ENCODE data around the gene ZNF385B. TPM values are rescaled to one million over a fixed set of nuclear protein-coding genes. Genes with fewer than 3 reads are reported as not detected.

The ZNF385B gene
- total and polyA plus RNA-seq, 9 donors = 3.9 to 17.1 (median 12.5) TPM

GRCh38 chr2:179551539-179552045, 309.8 kb downstream of the ZNF385B start:
- H3K9me3 ChIP-seq (replicated peaks; ENCODE audit: control insufficient read depth, low read depth, low read length) = no peaks in the 10 kb centered on the region
- DNase-seq = no peak
- WGBS (ENCODE audit: insufficient coverage) = no CpG with 5 or more reads among the region's 1 CpG

DNA sequence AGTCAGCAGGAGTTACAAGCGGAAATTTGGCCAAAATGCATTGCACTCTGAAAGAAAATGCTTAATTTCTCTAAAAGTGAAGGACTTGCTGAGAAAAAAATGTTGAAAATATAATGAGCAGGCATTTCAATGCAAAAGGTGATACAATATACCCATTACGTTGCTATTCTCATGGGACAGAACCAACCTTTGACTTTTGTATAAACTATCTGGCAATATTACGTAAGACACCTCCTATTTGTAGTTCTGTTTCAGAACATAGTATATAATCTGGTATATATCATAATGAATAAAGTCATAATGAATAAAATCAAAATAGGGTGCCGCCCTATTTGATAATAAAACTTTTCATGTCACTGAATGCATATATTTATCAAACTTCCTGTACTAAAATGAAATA, 310.6 kb downstream of the ZNF385B start:
- H3K27me3 ChIP-seq (ENCODE audit: control insufficient read depth, insufficient read depth, low read length) = no peaks in the 10 kb centered on the region
- no CpG with 5 or more reads among the region's 4 CpGs for WGBS (ENCODE audit: insufficient coverage)
- no peak overlapping the region for H3K27ac ChIP-seq (ENCODE audit: low read length)
- H3K4me1 ChIP-seq (ENCODE audit: control insufficient read depth, insufficient read depth, low read length) = no peaks in the 10 kb centered on the region
- DNase-seq = no peak
- no peak overlapping the region for H3K4me3 ChIP-seq (ENCODE audit: low read length)
- no peaks in the 10 kb centered on the region for H3K36me3 ChIP-seq (ENCODE audit: control insufficient read depth, insufficient read depth, low read length)
- no peaks in the 10 kb centered on the region for H3K9me3 ChIP-seq (replicated peaks; ENCODE audit: control insufficient read depth, low read depth, low read length)

More at GRCh38 chr2:179551539-179552045, 309.8 kb downstream of the ZNF385B start:
- no peak overlapping the region for H3K4me3 ChIP-seq (ENCODE audit: low read length)
- no peaks in the 10 kb centered on the region for H3K27me3 ChIP-seq (ENCODE audit: control insufficient read depth, insufficient read depth, low read length)
- H3K36me3 ChIP-seq (ENCODE audit: control insufficient read depth, insufficient read depth, low read length) = no peaks in the 10 kb centered on the region
- no peaks in the 10 kb centered on the region for H3K4me1 ChIP-seq (ENCODE audit: control insufficient read depth, insufficient read depth, low read length)
- H3K27ac ChIP-seq (ENCODE audit: low read length) = no peak overlapping the region

DNA sequence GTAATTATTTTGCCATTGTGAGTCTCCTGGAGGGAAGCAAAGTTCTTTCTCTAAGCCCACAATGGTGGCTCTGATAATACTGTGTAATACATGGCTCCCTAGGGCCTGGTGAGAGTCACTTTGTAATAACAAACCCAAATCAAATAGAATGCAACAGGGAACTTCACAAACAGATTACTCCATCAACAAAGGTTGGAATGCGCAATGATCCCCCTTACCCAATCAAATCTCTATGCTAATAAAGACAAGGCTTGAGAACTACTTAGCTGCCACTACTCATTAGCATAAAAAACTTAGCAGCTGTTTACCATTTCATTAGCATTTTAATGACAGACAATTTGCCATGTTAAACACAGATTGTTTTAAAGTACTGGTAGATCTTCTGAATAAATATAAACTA, 311.2 kb downstream of the ZNF385B start:
- Histone ChIP-seq H3K4me1 (ENCODE audit: control insufficient read depth, insufficient read depth, low read length) (no peaks in the 10 kb centered on the region), H3K4me3 (ENCODE audit: low read length) (no peak overlapping the region)
- no peak for DNase-seq

DNA sequence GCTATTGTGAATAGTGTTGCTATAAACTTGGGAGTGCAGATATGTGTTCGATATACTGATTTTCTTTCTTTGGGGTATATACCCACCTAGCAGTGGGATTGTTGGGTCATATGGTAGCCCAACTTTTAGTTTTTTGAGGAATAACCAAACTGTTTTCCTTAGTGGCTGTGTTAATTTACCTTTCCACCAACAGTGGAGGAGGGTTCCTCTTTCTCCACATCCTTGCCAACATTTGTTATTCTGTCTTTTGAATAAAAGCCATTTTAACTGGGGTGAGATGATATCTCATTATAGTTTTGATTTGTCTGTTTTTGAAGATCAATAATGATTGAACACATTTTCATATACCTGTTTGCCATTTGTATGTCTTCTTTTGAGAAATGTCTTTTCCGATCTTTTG, 314.8 kb downstream of the ZNF385B start:
- WGBS (ENCODE audit: insufficient coverage) = no CpG with 5 or more reads among the region's 2 CpGs
- Histone ChIP-seq H3K27ac (ENCODE audit: low read length) (no peak overlapping the region), H3K4me3 (ENCODE audit: low read length) (no peak overlapping the region), H3K36me3 (ENCODE audit: control insufficient read depth, insufficient read depth, low read length) (no peaks in the 10 kb centered on the region), H3K27me3 (ENCODE audit: control insufficient read depth, insufficient read depth, low read length) (no peaks in the 10 kb centered on the region), H3K4me1 (ENCODE audit: control insufficient read depth, insufficient read depth, low read length) (no peaks in the 10 kb centered on the region), H3K9me3 (replicated peaks; ENCODE audit: control insufficient read depth, low read depth, low read length) (no peaks in the 10 kb centered on the region)
- no peak for DNase-seq

More for the DNA sequence above, 311.2 kb downstream of the ZNF385B start:
- no peaks in the 10 kb centered on the region for H3K9me3 ChIP-seq (replicated peaks; ENCODE audit: control insufficient read depth, low read depth, low read length)
- H3K27me3 ChIP-seq (ENCODE audit: control insufficient read depth, insufficient read depth, low read length) = no peaks in the 10 kb centered on the region
- 80% methylated on average over 1 of the region's 1 CpG for WGBS (ENCODE audit: insufficient coverage)
- H3K36me3 ChIP-seq (ENCODE audit: control insufficient read depth, insufficient read depth, low read length) = no peaks in the 10 kb centered on the region
- no peak overlapping the region for H3K27ac ChIP-seq (ENCODE audit: low read length)

GRCh38 chr2:179545024-179545423, 316.4 kb downstream of the ZNF385B start:
- 90% methylated on average over 2 of the region's 2 CpGs for WGBS (ENCODE audit: insufficient coverage)

GRCh38 chr2:179543361-179543901, 318.0 kb downstream of the ZNF385B start:
- Histone ChIP-seq H3K4me3 (ENCODE audit: low read length) (no peak overlapping the region), H3K9me3 (replicated peaks; ENCODE audit: control insufficient read depth, low read depth, low read length) (peaks cover 2% of the 10 kb centered on the region), H3K4me1 (ENCODE audit: control insufficient read depth, insufficient read depth, low read length) (no peaks in the 10 kb centered on the region), H3K36me3 (ENCODE audit: control insufficient read depth, insufficient read depth, low read length) (no peaks in the 10 kb centered on the region), H3K27ac (ENCODE audit: low read length) (no peak overlapping the region), H3K27me3 (ENCODE audit: control insufficient read depth, insufficient read depth, low read length) (no peaks in the 10 kb centered on the region)
- WGBS (ENCODE audit: insufficient coverage) = 56% methylated on average over 2 of the region's 3 CpGs
- peak; percentile 11 for DNase-seq

More at GRCh38 chr2:179545024-179545423, 316.4 kb downstream of the ZNF385B start:
- H3K36me3 ChIP-seq (ENCODE audit: control insufficient read depth, insufficient read depth, low read length) = no peaks in the 10 kb centered on the region
- H3K27ac ChIP-seq (ENCODE audit: low read length) = no peak overlapping the region
- H3K9me3 ChIP-seq (replicated peaks; ENCODE audit: control insufficient read depth, low read depth, low read length) = no peaks in the 10 kb centered on the region
- no peak overlapping the region for H3K4me3 ChIP-seq (ENCODE audit: low read length)
- no peak for DNase-seq
- H3K4me1 ChIP-seq (ENCODE audit: control insufficient read depth, insufficient read depth, low read length) = no peaks in the 10 kb centered on the region
- H3K27me3 ChIP-seq (ENCODE audit: control insufficient read depth, insufficient read depth, low read length) = no peaks in the 10 kb centered on the region

GRCh38 chr2:179541586-179541985, 319.8 kb downstream of the ZNF385B start:
- no peak overlapping the region for H3K4me3 ChIP-seq (ENCODE audit: low read length)
- no peak overlapping the region for H3K27ac ChIP-seq (ENCODE audit: low read length)
- WGBS (ENCODE audit: insufficient coverage) = no CpG with 5 or more reads among the region's 4 CpGs
- no peaks in the 10 kb centered on the region for H3K36me3 ChIP-seq (ENCODE audit: control insufficient read depth, insufficient read depth, low read length)
- H3K4me1 ChIP-seq (ENCODE audit: control insufficient read depth, insufficient read depth, low read length) = no peaks in the 10 kb centered on the region
- no peak for DNase-seq
- H3K27me3 ChIP-seq (ENCODE audit: control insufficient read depth, insufficient read depth, low read length) = no peaks in the 10 kb centered on the region
- peaks cover 2% of the 10 kb centered on the region for H3K9me3 ChIP-seq (replicated peaks; ENCODE audit: control insufficient read depth, low read depth, low read length)

DNA sequence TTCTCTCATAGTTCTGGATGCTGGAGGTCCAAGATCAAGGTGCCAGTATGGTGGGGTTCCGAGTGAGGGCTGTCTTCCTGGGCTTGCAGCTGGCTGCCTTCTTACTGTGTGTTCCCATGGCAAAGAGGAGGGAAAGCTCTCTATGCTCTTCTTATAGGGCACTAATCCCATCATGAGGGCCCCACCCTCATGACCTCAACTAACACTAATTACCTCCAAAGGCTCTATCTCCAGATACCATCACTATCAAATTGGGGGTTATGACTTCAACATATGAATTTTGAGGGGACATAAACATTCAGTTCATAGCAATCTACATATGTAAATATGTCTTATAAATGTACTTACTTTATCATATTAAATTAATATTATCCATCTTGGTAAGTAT, 322.3 kb downstream of the ZNF385B start:
- peaks cover 2% of the 10 kb centered on the region for H3K9me3 ChIP-seq (replicated peaks; ENCODE audit: control insufficient read depth, low read depth, low read length)
- peak overlapping the region; percentile 52 for H3K27ac ChIP-seq (ENCODE audit: low read length)
- DNase-seq = no peak
- H3K36me3 ChIP-seq (ENCODE audit: control insufficient read depth, insufficient read depth, low read length) = no peaks in the 10 kb centered on the region
- no peaks in the 10 kb centered on the region for H3K4me1 ChIP-seq (ENCODE audit: control insufficient read depth, insufficient read depth, low read length)
- 0% methylated on average over 1 of the region's 1 CpG for WGBS (ENCODE audit: insufficient coverage)
- H3K27me3 ChIP-seq (ENCODE audit: control insufficient read depth, insufficient read depth, low read length) = no peaks in the 10 kb centered on the region
- H3K4me3 ChIP-seq (ENCODE audit: low read length) = no peak overlapping the region

DNA sequence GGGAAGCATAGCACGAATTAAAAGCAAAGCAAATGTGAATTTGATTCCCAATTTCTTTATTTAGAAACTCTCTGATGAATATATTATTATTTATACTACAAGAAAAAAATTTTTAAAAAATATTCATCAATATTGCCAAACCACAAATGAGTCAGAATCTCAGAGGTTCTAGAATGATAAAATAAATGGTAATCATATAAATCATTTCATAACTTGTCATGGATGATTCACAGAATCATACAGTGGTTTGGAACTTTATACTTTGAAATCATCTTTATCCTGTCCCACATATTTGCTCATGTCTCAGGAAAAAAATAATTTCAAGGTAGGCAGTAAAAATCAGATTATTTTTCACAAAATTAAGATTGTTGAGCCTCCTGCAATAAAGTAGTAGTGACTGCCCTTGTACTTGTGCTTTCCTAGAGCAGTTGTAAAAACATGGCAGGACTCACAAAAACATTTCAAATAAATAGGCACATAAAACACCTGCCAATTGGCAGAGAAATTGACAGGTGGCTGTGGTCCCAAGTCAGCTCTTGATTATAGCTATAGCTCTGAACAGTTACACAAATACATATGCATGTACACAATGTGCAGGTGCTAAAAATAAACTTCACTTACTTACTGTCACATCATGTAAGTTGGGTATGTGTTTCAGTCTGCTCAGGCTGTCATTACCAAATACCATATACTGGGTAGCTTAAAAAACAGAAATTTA, 322.8 kb downstream of the ZNF385B start:
- Histone ChIP-seq H3K27me3 (ENCODE audit: control insufficient read depth, insufficient read depth, low read length) (no peaks in the 10 kb centered on the region), H3K9me3 (replicated peaks; ENCODE audit: control insufficient read depth, low read depth, low read length) (peaks cover 2% of the 10 kb centered on the region), H3K36me3 (ENCODE audit: control insufficient read depth, insufficient read depth, low read length) (no peaks in the 10 kb centered on the region), H3K27ac (ENCODE audit: low read length) (peak overlapping the region; percentile 52), H3K4me3 (ENCODE audit: low read length) (no peak overlapping the region), H3K4me1 (ENCODE audit: control insufficient read depth, insufficient read depth, low read length) (no peaks in the 10 kb centered on the region)
- DNase-seq = peak; percentile 35
- WGBS (ENCODE audit: insufficient coverage) = no CpG with 5 or more reads among the region's 1 CpG

DNA sequence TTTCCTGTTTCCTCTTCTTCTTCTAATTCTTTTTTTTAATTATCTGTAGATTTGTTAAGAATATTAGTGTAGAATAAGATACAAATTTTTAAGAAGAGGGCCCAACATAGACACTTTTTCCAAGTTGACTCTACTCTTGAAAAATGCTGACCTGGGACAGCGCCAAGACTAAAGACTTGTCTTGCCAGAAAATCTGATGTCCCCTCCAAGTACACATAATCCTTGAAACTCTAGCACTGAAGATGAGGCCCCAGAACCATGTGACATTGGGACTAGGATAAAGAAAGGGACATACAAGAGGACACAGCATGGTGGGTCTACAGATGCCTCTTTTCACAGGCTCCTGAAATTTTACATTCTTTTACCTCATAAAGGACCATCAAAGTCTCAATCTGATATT, 325.2 kb downstream of the ZNF385B start:
- peak; percentile 57 for DNase-seq
- no peaks in the 10 kb centered on the region for H3K27me3 ChIP-seq (ENCODE audit: control insufficient read depth, insufficient read depth, low read length)
- H3K4me3 ChIP-seq (ENCODE audit: low read length) = no peak overlapping the region
- H3K4me1 ChIP-seq (ENCODE audit: control insufficient read depth, insufficient read depth, low read length) = no peaks in the 10 kb centered on the region
- H3K27ac ChIP-seq (ENCODE audit: low read length) = no peak overlapping the region
- H3K9me3 ChIP-seq (replicated peaks; ENCODE audit: control insufficient read depth, low read depth, low read length) = peaks cover 2% of the 10 kb centered on the region
- no peaks in the 10 kb centered on the region for H3K36me3 ChIP-seq (ENCODE audit: control insufficient read depth, insufficient read depth, low read length)
- WGBS (ENCODE audit: insufficient coverage) = no CpG with 5 or more reads among the region's 1 CpG

Data from muscle of leg (tissue), 11 donors.